GM21381 (cell line): ENCODE results near the gene PDS5A.
"Not testable (repeated sequence)": the region's sequence is repeated elsewhere in the genome, so short reads cannot be mapped to it uniquely, and the experiment has no call there.

Experiments
- ATAC-seq: cut with Tn5 transposase; IDR thresholded peaks from one replicate; pipeline ENCODE4 v1.9.1; 2021; ENCODE audit warnings: mild to moderate bottlenecking, moderate library complexity; ENCODE audit not compliant: unreplicated experiment

PDS5A gene, protein sequence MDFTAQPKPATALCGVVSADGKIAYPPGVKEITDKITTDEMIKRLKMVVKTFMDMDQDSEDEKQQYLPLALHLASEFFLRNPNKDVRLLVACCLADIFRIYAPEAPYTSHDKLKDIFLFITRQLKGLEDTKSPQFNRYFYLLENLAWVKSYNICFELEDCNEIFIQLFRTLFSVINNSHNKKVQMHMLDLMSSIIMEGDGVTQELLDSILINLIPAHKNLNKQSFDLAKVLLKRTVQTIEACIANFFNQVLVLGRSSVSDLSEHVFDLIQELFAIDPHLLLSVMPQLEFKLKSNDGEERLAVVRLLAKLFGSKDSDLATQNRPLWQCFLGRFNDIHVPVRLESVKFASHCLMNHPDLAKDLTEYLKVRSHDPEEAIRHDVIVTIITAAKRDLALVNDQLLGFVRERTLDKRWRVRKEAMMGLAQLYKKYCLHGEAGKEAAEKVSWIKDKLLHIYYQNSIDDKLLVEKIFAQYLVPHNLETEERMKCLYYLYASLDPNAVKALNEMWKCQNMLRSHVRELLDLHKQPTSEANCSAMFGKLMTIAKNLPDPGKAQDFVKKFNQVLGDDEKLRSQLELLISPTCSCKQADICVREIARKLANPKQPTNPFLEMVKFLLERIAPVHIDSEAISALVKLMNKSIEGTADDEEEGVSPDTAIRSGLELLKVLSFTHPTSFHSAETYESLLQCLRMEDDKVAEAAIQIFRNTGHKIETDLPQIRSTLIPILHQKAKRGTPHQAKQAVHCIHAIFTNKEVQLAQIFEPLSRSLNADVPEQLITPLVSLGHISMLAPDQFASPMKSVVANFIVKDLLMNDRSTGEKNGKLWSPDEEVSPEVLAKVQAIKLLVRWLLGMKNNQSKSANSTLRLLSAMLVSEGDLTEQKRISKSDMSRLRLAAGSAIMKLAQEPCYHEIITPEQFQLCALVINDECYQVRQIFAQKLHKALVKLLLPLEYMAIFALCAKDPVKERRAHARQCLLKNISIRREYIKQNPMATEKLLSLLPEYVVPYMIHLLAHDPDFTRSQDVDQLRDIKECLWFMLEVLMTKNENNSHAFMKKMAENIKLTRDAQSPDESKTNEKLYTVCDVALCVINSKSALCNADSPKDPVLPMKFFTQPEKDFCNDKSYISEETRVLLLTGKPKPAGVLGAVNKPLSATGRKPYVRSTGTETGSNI (N-terminal part only)

GRCh38 chr4:39977489-39978377 lies at the start of gene PDS5A:
TSS of gene PDS5A (minus strand) at chr4:39977911. CDS start at chr4:39976577, 1,334 bp downstream.
- ATAC-seq, result peak; percentile 80

- ATAC-seq, result not testable (repeated sequence)
Measured at GRCh38 chr4:40024049-40024448, 46.3 kb upstream of the PDS5A start.

DNA sequence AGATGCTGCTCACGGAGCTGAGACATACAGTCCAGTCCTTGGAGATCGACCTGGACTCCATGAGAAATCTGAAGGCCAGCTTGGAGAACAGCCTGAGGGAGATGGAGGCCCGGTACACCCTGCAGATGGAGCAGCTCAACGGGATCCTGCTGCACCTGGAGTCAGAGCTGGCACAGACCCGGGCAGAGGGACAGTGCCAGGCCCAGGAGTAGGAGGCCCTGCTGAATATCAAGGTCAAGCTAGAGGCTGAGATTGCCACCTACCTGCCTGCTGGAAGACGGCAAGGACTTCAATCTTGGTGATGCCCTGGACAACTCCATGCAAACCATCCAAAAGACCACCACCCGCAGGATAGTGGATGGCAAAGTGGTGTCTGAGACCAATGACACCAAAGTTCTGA lies 43.4 kb upstream of the PDS5A start:
- not testable (repeated sequence) for ATAC-seq

GRCh38 chr4:40020221-40020620 lies 42.5 kb upstream of the PDS5A start:
- no peak for ATAC-seq

DNA sequence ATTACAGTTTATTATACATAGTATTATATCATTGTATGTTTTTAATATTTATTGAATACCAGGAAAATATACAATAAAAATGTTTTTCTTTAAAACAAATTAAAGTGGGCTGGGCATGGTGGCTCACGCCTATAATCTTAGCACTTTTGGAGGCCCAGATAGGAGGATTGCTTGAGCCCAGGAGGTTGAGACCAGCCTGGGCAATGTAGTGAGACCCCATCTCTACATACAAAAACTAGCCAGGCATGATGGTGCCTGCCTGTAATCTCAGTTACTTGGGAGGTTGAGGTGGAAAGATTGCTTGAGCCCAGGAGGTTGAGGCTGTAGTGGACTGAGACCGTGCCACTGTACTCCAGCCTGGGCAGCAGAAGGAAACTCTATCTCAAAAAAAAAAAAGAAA lies 38.3 kb upstream of the PDS5A start:
- ATAC-seq, result no peak

- ATAC-seq, result no peak
Measured at GRCh38 chr4:40003986-40004385, 26.3 kb upstream of the PDS5A start.

DNA sequence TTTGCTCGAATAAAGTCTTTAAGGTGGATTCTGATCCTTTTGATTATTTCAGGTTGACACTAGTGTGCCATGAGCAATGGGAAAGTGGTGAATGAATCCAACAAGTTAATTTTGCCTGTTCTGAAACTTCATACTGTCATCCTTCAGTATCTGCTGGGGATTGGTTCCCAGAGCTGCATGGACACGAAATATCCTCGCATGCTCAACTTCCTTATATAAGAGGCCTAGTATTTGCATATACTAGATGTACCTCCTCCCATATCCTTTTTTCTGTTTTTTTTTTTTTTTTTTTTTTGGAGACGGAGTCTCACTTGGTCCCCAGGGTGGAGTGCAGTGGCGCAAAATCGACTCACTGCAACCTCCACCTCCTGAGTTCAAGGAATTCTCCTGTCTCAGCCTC lies 23.0 kb upstream of the PDS5A start:
- no peak for ATAC-seq

DNA sequence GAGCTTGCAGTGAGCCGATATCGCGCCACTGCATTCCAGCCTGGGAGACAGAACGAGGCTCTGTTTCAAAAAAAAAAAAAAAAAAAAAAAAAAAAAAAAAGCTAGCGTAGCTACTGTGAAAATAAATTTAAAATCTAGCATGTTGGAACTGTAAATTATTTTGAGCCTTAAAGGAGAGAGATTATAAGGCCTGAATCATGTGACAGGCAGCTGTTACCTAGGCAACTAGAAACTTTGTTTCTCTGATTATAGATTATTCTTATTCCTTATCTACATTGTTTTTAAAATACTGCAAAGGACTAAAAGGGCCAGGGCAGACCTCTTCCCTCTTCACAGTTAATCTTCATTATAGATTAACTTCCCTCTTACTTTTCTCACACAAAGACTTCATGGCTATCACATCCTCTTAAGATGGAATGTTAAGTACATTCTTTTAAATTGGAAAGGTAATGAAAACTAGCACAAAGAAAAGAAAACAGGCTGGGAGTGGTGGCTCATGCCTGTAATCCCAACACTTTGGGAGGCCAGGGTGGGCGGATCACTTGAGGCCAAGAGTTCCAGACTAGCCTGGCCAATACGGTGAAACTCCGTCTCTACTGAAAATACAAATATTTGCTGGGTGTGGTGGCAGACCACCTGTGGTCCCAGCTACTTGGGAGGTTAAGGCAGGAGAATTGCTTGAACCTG lies 21.1 kb upstream of the PDS5A start:
- no peak for ATAC-seq

DNA sequence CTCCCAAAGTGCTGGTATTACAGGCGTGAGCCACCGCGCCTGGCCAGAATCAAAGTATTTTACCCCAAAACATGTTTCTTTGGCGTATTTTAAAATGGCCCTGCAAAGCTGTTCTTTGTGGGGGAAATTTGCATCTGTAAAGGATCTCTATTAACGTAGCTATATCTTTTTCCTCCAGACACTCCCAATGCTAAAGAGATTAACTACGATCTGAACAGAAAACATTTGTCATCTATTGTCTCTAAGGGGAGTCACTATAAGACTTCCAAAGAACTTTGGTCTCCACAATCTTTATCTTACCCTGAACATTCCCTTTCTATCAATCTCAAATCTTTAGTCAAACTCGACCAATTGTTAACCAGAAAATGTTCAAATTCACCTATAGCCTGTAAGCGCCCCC lies 19.1 kb upstream of the PDS5A start:
- no peak for ATAC-seq

- ATAC-seq, result no peak
Measured at GRCh38 chr4:39994406-39994805, 16.7 kb upstream of the PDS5A start.

- ATAC-seq, result not testable (repeated sequence)
Measured at GRCh38 chr4:39989381-39989780, 11.7 kb upstream of the PDS5A start.

- ATAC-seq, result no peak
Measured at GRCh38 chr4:39987485-39987884, 9.8 kb upstream of the PDS5A start.

GRCh38 chr4:39978904-39979303 lies 1.2 kb upstream of the PDS5A start:
- no peak for ATAC-seq

DNA sequence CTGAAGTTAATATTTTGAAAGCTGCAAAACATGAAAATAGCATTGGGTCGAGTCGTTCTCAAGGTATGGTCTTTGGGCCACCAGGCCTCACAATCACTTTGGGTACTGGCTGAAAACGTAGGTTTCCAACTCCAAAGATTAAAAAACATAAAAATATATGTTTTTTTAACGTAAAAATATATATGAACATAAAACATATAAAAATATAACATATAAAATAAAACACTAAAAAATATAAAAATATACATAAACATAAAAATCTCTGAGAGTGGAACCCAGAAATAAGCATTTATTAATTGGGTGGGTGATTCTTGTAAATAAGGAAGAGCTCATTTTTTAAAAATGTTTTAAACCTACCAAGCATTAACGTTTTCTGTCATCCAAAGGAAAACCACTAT lies 666 bp upstream of the PDS5A start:
- no peak for ATAC-seq

DNA sequence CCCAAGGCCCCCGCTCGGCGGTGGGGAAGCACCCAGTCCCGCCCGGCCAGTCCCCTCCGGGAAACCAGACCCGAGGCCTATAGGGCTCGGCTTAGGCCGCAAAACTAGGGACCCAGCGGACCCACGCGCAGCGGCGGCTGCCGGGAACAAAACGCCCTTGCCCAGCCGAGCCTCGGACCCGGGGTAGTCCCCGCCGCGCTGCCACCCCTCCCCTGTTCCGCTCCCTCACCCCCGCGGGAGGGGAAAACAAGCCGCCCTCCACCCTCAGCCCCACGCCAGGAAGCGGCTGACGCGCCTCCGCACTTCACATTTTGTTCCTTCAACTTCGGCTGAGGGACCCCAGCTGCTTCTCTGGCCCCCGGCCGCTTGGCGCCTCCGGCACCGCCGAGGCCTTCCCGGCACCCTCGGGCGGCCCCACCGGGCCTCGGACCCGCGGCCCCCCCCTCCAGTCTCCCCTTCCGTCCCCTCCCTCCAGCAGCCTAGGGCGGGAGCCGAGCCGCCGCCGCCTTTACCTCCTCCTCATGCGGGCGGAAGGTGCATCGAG lies 694 bp downstream of the PDS5A start:
- peak; percentile 21 for ATAC-seq

DNA sequence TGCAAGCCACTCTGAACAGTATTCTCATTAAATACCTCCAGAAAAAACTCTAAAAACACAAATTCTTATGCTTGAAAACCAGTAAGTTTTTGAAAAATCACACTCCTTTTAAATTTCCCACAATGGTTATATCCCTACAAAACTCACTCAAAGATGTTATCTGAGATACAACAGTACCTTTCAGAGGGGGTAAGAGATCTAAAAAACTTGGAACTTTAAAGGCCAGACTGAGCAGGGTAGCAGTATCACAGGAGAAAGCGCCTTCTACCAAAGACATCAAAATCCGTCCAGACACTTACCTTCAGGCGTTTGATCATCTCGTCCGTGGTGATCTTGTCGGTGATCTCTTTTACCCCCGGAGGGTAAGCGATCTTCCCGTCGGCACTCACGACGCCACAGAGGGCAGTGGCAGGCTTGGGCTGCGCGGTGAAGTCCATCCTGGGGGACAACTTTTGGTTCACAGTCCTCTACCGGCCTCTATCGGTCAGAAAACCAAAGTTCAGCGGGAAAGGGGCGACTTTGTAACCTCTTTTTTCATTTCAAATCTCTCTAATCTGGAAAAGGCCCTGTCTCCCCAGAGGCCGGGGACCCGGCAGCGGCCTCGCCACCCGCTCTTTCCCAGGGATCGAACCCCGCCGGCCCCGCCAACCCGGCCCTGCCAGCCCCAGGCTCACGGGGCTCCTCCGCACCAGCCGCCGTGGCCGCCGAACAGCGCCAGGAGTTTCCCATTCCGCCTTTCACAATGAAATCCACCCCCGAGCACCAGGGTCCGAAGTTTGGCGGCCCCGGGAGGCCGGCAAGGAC lies 1.4 kb downstream of the PDS5A start:
- ATAC-seq, result peak; percentile 35

DNA sequence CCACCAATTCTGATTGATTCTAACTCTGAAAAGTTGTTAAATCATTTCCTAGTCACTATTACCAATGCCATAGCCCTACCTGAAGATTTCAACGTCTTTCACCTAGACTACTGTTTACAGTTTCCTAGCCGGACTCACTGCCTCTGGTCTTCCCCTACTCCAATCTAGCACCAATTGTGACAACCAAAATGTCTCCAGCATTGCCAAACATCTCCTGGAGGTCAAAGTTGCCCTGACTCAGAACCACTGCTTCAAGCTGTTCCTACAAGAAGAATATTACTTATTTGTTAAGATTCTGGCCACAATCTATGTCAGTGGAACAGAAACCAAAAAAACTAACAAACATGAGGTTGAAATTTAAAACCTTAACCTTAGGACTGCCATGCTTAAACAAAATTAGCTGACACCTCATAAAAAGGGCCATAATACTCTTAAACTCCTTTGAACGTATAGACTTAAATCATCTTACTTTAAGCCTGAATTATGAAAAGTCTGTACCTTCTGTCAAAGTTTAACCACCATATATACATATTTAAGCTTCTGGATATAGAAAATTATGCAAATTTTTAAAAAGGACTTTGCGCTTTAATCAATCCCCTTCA lies 2.1 kb downstream of the PDS5A start:
- no peak for ATAC-seq

- ATAC-seq, result not testable (repeated sequence)
Measured at GRCh38 chr4:39973052-39973451, 4.7 kb downstream of the PDS5A start.
